ENCODE measurements around the gene OR2H2.

Gene OR2H2

GRCh38 chr6:29631209-29631810 is 46.4 kb downstream of the OR2H2 start:
- FAIRE-seq, result no peak

- FAIRE-seq, result no peak
Measured at GRCh38 chr6:29631860-29632731, 47.2 kb downstream of the OR2H2 start.

- FAIRE-seq, result no peak
Measured at GRCh38 chr6:29632789-29633533, 48.0 kb downstream of the OR2H2 start, which contains the start of gene GABBR1. GABBR1 (minus strand) TSS chr6:29633183; CDS start chr6:29632385, 798 bp downstream.

- no peak for FAIRE-seq
Measured at GRCh38 chr6:29633534-29633905, 48.6 kb downstream of the OR2H2 start.

- no peak for FAIRE-seq
Measured at GRCh38 chr6:29637247-29637646, 52.3 kb downstream of the OR2H2 start.

Measured in A204.1 (cell line).